HG03460 (cell line): ENCODE data around the gene HECTD4.

ENCODE experiments used
- ATAC-seq: cut with Tn5 transposase; IDR thresholded peaks from one replicate; pipeline ENCODE4 v1.9.1; 2021; ENCODE audit not compliant: unreplicated experiment

Gene HECTD4

GRCh38 chr12:112185093-112185923 is 196.9 kb downstream of the HECTD4 start:
- ATAC-seq: no peak

DNA sequence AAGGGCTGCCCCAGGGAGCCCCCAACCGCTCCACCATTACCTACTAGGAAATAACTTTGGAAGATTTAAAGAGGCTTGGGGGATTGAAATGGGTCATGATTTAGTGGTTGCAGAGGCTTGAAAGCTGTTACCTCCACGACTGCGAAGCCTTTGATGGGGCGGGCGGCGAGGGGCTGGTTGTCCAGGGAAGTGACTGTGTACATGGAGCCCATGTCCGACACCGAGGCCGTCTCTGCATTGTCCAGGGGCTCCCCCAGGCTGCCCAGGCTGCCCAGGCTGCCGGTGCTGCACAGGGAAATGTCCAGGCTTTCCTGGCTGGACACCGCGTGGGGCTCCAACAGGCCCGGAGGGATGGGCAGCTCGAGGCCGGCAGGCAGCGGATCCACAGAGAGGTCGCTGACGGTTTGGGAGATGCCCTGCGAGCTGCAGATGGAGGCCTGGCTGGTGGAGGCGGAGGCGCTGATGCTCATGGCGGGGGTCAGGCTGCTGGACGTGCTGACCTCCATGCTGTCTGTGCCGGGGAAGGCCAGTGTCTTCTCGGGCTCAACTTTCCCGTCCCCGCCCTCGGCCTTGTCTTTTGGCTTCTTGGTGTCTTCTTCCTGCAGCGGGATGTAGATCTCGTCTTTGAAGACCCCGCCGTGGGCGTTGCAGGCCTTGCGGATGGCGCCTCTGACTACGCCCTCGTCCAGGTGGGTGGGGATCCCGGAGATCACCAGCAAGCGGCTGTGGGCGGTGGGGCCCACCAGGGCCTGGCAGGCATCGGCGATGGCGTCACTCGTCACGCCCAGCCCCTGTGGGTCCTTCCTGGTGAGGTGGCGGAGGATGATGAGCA is 198.0 kb downstream of the HECTD4 start:
- ATAC-seq: no peak

DNA sequence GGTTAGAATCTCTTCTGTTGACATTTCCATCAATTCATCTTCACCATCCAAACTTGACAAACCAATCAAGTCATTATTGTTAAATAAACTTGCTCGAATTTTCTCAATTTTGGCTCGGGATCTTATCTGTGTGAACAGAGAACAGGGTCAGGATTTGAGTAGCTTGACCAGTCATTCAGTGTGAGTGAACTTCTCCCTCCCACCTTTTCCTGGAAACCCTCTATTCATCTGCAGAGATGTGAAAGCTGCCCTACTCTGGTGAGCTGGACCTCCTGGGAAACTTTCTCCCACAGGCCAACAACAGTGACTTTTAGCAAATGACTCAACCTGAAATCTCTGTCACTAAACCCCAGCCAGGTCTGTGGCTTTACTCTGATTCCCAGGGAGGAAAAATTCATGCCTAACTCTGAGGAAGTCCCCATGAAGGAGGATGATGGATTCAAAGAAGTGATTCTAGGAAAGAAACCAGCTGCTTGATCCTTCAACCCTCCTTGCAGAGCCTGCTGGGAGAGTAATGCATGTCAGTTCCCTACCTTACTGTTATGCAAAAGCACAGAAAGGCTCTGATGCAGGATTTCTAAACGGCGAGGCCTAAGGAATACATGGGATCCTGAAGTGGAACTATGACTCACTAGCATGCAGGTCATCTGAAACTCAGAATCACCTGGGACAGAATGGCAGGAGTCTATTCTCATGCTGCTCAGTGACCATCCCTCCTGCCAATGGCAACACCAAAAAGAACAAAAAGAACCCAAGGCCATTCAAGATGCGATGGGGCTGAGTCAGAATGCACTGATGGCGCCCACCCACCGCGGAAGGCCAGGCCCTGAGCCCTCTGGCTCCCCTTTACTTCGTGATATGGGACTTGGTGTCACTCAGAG is 198.8 kb downstream of the HECTD4 start:
- ATAC-seq: no peak

DNA sequence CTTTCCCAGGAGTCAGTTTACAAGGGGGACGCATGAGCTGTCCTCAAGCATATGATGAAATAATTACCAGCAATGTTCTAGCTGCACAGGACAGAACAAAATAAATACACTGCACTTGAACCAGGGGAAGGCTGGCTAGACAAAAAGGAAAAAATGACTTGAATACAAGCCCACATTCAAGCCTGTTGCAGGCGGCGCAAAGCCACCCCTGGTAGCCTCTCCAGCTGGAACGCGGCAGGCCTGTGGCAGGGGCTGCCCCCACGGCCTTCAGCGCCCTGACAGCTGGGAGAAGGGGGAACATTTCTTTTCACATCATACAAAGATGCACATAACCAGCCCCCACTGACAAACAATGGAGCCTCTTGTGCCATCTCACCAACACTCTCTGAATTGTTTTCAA is 199.7 kb downstream of the HECTD4 start:
- no peak for ATAC-seq

- no peak for ATAC-seq
These were observed 201.8 kb downstream of the HECTD4 start for GRCh38 chr12:112180422-112180821.

- no peak for ATAC-seq
These were observed 202.3 kb downstream of the HECTD4 start for GRCh38 chr12:112179916-112180315.

GRCh38 chr12:112179341-112179740 is 202.9 kb downstream of the HECTD4 start:
- no peak for ATAC-seq

DNA sequence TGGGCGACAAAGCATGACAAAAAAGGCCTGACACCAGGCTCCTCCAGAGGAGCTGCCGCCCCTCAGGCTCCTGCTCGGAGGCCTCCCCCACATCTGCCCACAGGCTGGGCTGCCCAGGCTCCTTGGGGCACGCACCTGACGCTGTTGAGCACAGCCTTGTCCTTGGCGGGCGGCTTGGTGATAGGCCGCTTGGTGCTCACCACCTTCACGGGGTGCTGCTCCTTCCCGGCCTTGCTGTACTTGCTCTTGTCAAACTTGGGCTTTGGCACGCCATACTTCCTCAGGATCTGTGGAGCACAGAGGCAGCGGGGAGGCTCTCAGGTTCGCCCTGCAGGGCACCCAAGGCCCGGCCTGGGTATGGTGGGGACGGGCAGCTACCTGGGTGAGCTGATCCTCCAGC is 203.4 kb downstream of the HECTD4 start:
- no peak for ATAC-seq

GRCh38 chr12:112176321-112177010 is 205.8 kb downstream of the HECTD4 start:
- no peak for ATAC-seq

DNA sequence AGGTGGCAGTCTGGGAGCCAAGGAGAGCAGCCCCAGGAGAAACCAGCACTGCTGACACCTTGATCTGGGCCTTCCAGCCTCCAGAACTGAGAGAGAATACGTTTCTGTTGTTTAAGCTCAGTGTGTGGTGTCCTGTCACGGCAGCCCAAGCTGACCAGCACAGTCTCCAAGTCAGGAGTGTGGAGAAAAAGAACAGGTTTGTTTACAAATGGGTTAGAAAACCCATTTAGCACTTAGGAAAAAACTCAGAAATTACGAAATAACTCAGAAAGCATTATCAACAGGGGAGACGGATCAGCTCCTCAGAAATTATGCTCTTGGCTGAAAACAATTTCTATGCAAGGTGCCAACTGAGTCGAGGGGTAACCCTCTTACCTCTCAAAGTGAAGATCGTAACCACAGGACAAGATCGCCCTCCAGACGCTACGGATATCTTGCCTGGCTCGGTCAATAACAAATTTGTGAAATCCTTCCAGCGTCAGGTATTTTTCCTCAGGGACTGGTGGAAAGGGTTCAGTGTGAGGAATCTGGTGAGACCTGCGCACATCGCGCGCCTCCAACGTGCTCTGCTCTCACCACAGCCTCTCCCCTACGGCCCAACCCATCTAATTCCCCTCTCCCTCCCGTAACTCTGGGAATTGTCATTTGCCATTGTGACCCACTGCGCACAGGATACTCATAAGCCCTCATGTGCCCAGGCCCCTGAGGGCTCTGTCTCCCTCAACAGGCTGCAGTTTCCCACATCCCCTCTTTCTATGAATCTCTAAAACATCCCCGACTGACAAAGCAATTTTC is 206.7 kb downstream of the HECTD4 start:
- no peak for ATAC-seq

DNA sequence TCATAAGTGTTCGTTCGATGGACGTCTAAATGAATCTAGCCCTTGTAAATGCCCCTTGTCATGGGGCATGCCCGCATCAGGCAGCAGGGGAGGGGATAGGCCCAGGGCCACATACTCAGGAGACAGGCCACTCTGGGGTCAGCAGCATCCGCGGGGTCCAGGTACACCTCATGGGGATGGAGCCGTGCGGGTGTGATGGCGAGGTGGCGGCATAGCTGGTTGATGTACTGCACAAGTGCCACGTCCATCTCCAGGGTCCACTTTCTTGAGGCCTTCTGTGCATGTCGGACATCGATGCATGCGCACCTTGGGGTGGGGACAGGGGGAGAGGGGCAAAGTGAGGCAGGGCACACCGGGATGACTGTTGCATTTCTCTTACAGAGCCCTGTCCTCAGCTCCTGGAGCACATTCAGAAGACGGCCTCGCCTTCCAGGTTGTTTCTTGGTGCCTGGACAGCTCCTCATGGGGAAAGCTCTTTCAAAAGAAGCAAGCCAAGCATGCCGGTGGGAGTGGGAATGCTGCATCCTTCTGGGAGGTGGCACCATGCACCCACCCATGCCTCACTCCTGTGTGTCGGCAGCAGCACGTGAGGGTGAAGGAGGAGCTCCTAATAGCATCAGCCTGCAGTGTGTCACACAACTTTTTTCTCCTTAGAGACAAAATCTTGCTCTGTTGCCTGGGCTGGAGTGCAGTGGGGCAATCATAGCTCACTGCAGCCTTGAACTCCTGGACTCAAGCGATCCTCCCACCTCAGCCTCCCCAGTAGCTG is 209.5 kb downstream of the HECTD4 start:
- ATAC-seq: no peak

DNA sequence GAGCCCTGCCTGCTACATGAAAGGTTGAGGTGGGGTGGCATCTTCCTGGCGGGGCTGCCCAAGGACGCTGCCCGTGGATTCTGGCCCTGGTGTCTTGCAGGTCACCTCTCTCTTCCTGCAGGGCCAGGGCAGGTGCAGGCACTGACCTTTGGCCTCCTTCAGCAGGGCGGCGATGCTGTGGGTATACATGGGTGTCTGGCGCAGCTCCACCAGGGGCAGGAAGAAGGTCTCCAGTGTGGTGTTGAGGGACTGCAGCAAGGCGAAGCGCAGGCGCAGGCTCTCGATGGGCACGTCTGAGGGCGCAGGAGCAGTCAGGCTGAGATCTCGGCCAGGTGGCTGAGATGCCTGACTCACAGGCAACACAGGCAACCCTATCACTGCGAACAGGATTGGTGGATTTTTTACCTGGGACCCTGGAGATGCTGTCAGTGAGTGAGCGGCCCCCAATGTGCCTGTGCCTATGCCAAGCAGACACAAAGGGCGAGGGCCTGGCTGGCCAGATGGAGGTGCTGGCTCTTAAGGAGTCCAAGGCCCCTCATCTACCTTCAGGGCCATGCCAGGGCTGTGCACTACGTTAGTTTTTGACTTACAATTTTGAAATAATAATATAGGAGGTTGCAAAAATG is 211.1 kb downstream of the HECTD4 start:
- no peak for ATAC-seq

- no peak for ATAC-seq
These were observed 211.9 kb downstream of the HECTD4 start for GRCh38 chr12:112170376-112170775.

GRCh38 chr12:112169966-112170365 is 212.3 kb downstream of the HECTD4 start:
- no peak for ATAC-seq

DNA sequence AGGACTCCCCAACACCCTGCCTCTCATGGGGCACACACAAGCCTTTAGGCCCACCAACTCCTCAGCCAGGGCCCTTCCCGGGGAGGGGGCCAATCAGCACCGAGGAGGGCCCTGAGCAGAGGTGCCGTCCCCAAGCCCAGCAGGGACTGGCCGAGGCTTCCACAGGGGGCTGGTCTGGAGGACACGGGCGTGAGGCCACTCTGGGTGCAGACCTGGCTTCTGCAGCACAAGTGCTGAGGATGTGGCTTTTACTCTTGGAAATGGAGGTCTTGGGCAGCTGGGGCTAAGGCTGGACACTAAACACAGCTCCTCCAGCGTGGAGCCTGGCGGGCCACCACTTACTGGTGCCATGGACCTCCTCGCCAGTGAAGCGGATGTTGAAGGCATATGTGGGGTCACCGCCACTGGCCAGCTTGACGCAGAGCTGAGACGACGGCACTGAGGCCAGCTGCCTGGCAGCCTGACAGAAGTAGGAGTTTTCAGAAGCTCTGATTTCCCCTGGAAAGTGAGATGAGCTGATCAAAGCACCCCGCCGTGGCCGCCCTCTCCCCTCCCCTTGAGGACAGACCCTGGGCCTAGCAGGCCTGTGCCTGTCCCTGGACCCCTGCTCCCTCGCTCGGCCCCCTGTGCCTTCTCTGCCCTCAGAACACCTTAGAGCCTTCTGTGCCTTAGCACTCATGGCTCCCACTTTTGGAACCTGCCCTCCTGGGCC is 212.9 kb downstream of the HECTD4 start:
- ATAC-seq: no peak

DNA sequence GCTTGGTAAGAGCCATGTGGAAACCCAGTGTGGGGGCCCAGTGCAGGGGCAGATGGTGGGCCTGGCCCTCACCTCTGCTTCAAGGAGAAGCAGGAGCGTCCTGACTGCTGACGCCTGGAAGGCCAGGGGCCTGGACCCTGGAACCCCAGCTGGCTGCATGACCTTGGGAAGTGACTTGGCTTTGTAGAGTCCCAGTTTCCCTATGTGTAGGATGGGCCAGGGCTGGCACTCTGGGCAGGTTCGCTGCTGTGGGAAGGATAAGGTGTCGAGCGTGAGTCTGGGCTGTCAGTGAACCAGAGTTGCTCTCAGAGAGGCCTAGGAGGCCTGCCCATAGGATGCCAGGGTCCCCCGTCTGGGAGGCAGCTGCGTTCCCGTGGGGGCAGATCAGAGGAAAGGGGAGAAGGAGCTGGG is 213.7 kb downstream of the HECTD4 start:
- ATAC-seq: no peak

GRCh38 chr12:112167718-112168525 is 214.3 kb downstream of the HECTD4 start:
- no peak for ATAC-seq
